HG03432 (cell line): ENCODE data around the gene HDAC4.

ENCODE experiments used
- ATAC-seq: cut with Tn5 transposase; IDR thresholded peaks from one replicate; pipeline ENCODE4 v1.9.1; 2021; ENCODE audit warnings: mild to moderate bottlenecking, moderate library complexity; ENCODE audit not compliant: unreplicated experiment

HDAC4 gene

DNA sequence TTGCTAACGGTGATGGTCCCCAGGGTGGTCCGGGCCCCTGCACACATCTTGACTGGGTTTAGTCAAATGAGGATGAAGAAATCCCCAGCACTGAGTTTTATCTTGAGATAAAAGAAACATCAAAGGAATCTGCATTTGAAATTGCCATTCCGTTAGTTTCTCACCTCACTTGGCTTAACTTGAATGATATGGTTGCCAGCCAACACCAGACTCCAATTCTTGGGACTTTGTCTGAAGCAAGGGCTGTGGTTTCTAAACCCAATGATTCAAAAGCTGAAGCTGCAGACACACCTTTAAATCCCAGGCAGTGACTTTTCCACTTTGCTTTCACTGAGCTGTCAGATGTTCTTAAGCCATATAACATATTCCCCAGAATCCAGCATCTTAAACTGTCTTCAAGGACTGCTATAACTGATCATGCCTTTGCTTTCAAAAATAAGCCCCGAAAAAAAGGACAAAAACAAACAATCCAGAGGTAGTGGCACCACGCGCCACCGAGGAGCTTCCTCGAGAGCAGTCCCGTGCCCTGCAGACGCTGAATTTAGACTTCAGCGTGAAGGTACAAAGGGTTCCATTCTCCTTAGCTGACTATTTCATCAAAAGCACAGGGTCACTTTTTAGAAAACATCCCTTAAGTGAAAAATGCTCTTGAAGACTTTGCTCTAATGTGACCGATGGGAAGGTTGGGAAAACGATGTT is 189.3 kb downstream of the HDAC4 start:
- ATAC-seq = no peak

DNA sequence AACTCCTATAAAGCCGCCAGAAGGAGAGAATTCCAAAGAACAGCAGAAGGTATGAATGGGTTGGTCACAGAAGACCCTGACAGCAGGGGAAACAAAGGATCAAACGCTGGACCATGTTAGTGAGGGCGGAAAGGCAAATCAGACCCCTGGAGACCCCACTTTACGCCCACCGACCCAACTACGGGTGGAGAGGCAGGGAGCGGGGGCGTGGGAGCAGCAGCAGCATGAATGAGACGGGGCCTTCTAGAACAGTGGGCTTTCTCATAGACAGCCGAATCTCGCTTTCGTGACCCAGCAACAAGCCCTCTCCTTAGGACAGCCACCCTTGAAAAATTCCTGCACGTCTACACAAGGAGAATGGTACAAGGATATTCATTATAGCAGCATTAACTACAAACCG is 191.0 kb downstream of the HDAC4 start:
- no peak for ATAC-seq

GRCh38 chr2:239208465-239209180 is 192.2 kb downstream of the HDAC4 start:
- no peak for ATAC-seq

DNA sequence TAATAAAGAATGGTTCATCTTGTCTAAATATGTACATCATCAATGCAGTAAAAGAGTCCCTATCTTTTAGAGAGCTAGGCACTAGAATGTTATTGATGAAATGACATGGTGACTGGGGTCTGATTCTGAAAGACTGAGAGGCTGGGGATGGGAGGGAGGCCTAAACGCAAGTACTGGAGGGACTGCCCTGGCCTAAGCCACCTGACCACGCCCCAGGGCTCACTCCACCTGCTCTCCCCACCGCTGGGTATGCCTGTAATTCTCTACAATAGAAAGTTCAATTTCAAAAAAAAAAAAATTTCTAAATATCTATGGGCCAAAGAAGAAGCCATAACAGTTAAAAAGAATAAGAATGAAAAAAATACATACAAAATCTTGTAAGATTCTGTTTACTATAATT is 194.0 kb downstream of the HDAC4 start:
- no peak for ATAC-seq

GRCh38 chr2:239206042-239206441 is 194.8 kb downstream of the HDAC4 start:
- ATAC-seq = no peak

GRCh38 chr2:239204876-239205468 is 195.8 kb downstream of the HDAC4 start:
- ATAC-seq = no peak

- no peak for ATAC-seq
Observed at GRCh38 chr2:239204136-239204875, 196.5 kb downstream of the HDAC4 start.

- no peak for ATAC-seq
Observed at GRCh38 chr2:239203443-239204135, 197.2 kb downstream of the HDAC4 start.

GRCh38 chr2:239202836-239203235 is 198.0 kb downstream of the HDAC4 start:
- ATAC-seq = no peak

- no peak for ATAC-seq
Observed at GRCh38 chr2:239202343-239202742, 198.5 kb downstream of the HDAC4 start.

- ATAC-seq = no peak
Observed at GRCh38 chr2:239201884-239202283, 198.9 kb downstream of the HDAC4 start.

- ATAC-seq = no peak
Observed at GRCh38 chr2:239201531-239201876, 199.3 kb downstream of the HDAC4 start.

GRCh38 chr2:239200646-239201530 is 199.9 kb downstream of the HDAC4 start:
- no peak for ATAC-seq

- no peak for ATAC-seq
Observed at GRCh38 chr2:239199041-239199768, 201.6 kb downstream of the HDAC4 start.

DNA sequence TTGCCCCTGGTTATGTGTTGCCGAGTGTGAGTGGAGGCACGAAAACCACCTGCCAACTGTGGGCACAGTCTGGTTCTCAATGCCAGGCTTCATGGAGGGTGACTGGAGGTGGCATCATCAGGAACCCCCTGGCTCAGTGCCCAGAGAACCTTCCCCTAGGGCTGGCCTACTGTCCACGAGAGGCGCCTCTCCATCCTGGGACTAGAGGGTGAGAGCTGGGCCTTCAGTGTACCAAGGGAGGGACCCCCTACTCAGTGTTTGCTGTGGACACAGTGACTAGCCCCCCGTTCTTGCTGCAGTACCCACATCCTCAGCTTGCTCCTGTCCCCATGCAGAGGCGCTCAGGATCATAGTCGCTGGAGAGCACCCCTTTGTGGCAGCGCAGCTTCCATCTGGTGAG is 202.6 kb downstream of the HDAC4 start:
- ATAC-seq = no peak

GRCh38 chr2:239197146-239197545 is 203.7 kb downstream of the HDAC4 start:
- no peak for ATAC-seq

GRCh38 chr2:239196474-239197021 is 204.3 kb downstream of the HDAC4 start:
- no peak for ATAC-seq

GRCh38 chr2:239195992-239196391 is 204.8 kb downstream of the HDAC4 start:
- ATAC-seq = no peak

GRCh38 chr2:239195318-239195871 is 205.4 kb downstream of the HDAC4 start:
- ATAC-seq = no peak
